ENCODE data around the gene NT5DC1.
"Not testable (repeated sequence)": the region's sequence is repeated elsewhere in the genome, so short reads cannot be mapped to it uniquely, and the experiment has no call there.

NT5DC1 gene

GRCh38 chr6:116094041-116094440 lies 6.6 kb upstream of the NT5DC1 start:
- no peak for DNase-seq

GRCh38 chr6:116096048-116096759 lies 4.4 kb upstream of the NT5DC1 start:
- DNase-seq = not testable (repeated sequence)

- no peak for DNase-seq
Measured at GRCh38 chr6:116096979-116097816, 3.5 kb upstream of the NT5DC1 start.

- no peak for DNase-seq
Measured at GRCh38 chr6:116099036-116099435, 1.6 kb upstream of the NT5DC1 start.

- DNase-seq = no peak
Measured at GRCh38 chr6:116101302-116101718, 657 bp downstream of the NT5DC1 start.

GRCh38 chr6:116101790-116102189 lies 1.1 kb downstream of the NT5DC1 start:
- DNase-seq = no peak

GRCh38 chr6:116102873-116103272 lies 2.2 kb downstream of the NT5DC1 start:
- no peak for DNase-seq

- no peak for DNase-seq
Measured at GRCh38 chr6:116104636-116105035, 4.0 kb downstream of the NT5DC1 start.

- DNase-seq = no peak
Measured at GRCh38 chr6:116105247-116105646, 4.6 kb downstream of the NT5DC1 start.

- DNase-seq = no peak
Measured at GRCh38 chr6:116106146-116106545, 5.5 kb downstream of the NT5DC1 start.

GRCh38 chr6:116108836-116109235 lies 8.2 kb downstream of the NT5DC1 start:
- peak; percentile 46 for DNase-seq

GRCh38 chr6:116111552-116112528 lies 11.2 kb downstream of the NT5DC1 start:
- no peak for DNase-seq

- DNase-seq = no peak
Measured at GRCh38 chr6:116113386-116113785, 12.7 kb downstream of the NT5DC1 start.

- DNase-seq = no peak
Measured at GRCh38 chr6:116115781-116116180, 15.1 kb downstream of the NT5DC1 start.

- no peak for DNase-seq
Measured at GRCh38 chr6:116118608-116119007, 18.0 kb downstream of the NT5DC1 start.

GRCh38 chr6:116120430-116120829 lies 19.8 kb downstream of the NT5DC1 start:
- DNase-seq = no peak

- DNase-seq = no peak
Measured at GRCh38 chr6:116126032-116126431, 25.4 kb downstream of the NT5DC1 start, which contains the start of gene COL10A1. COL10A1 (minus strand) TSS chr6:116126132; CDS start chr6:116125492, 640 bp downstream.

GRCh38 chr6:116127771-116128493 lies 27.3 kb downstream of the NT5DC1 start:
- no peak for DNase-seq

- no peak for DNase-seq
Measured at GRCh38 chr6:116133453-116133852, 32.8 kb downstream of the NT5DC1 start.

GRCh38 chr6:116136373-116136772 lies 35.7 kb downstream of the NT5DC1 start:
- DNase-seq = no peak

- no peak for DNase-seq
Measured at GRCh38 chr6:116136933-116137340, 36.3 kb downstream of the NT5DC1 start.

- no peak for DNase-seq
Measured at GRCh38 chr6:116139917-116140316, 39.3 kb downstream of the NT5DC1 start.
